D721Med (cell line): ENCODE results near the gene STARD4.

ENCODE experiments used
- DNase-seq: peaks from one replicate; pipeline ENCODE4 v3.0.0; 2011; ENCODE audit warnings: low spot score; ENCODE audit not compliant: insufficient read length
- FAIRE-seq: peaks from 2 replicates; lab custom pipeline; 2011; peaks lifted over from hg19 to GRCh38; lab: Jason Lieb, UNC
- CTCF ChIP-seq: IDR thresholded peaks from 2 replicates; pipeline ENCODE4 v1.5.1; 2012; ENCODE audit warnings: mild to moderate bottlenecking, control low read depth; ENCODE audit not compliant: insufficient read depth; ENCODE audit errors: missing control alignments

Gene STARD4

GRCh38 chr5:111512375-111513130 is at the start of gene STARD4:
STARD4 (minus strand) TSS chr5:111512535; CDS start chr5:111507433, 5,102 bp downstream.
- FAIRE-seq, result no peak
- TF ChIP-seq CTCF, result no peak

GRCh38 chr5:111559680-111560079 is 47.3 kb upstream of the STARD4 start:
- no peak for TF ChIP-seq CTCF
- no peak for DNase-seq
- FAIRE-seq, result no peak

More at GRCh38 chr5:111512375-111513130, at the start of gene STARD4:
- peak; percentile 59 for DNase-seq

- no peak for TF ChIP-seq CTCF
- FAIRE-seq (no peak), DNase-seq (no peak)
Measured at GRCh38 chr5:111557686-111558085, 45.4 kb upstream of the STARD4 start.

- TF ChIP-seq CTCF, result no peak
- DNase-seq, result no peak
- FAIRE-seq, result no peak
Measured at GRCh38 chr5:111557111-111557510, 44.8 kb upstream of the STARD4 start.

GRCh38 chr5:111556501-111556900 is 44.2 kb upstream of the STARD4 start:
- no peak for FAIRE-seq
- no peak for DNase-seq
- TF ChIP-seq CTCF, result no peak

GRCh38 chr5:111555760-111556159 is 43.4 kb upstream of the STARD4 start:
- no peak for FAIRE-seq
- TF ChIP-seq CTCF, result no peak
- DNase-seq, result no peak

- no peak for TF ChIP-seq CTCF
- FAIRE-seq (peak; percentile 35), DNase-seq (no peak)
Measured at GRCh38 chr5:111553868-111554267, 41.5 kb upstream of the STARD4 start.
